ENCODE measurements around the gene KIF2C.

The KIF2C gene

DNA sequence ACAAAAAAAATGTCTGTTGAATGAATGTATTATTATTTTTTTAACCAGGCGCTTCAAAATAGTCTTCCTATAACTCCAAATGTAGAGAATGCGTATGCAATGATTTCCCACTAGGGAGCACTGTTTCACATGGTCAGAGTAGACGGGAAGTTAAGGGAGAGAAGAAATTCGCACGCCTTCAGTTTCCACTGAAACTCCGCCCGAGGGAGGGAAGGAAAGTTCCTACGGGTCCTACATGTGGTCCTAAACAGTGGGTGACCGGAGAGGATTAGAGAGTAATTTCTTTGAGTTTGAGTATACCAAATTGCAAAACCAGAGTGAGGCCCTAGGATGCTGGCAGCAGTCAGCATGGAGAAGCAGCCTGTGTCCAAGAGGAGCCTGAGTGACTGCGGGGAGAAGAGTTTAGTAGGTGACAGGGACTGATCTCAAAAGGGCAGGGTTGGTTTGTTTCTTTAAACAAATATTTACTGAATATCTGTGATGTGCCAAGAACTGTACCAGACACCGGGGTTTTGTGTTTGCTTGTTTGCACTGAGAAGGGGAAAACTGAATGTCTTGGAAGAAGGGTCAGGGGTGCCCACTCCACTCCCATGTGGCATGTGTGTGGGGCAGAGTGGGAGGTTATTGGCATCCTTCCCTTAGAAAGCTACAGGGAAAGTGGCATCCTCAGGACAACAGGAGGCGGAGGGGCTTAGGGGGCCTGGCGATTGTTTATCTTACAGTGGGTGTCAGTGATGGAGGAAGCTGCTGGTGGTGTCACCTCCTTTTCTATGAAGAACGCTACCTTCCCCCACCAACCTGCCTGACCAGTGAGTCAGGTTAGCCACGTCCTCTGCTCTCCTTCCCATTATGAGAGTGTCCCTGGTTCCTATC lies 31.4 kb upstream of the KIF2C start:
- no peak overlapping the region for H3K4me3 ChIP-seq (ENCODE audit: severe bottlenecking)
- ATAC-seq (ENCODE audit: low read depth): no peak
- TF ChIP-seq, protein P1, sequence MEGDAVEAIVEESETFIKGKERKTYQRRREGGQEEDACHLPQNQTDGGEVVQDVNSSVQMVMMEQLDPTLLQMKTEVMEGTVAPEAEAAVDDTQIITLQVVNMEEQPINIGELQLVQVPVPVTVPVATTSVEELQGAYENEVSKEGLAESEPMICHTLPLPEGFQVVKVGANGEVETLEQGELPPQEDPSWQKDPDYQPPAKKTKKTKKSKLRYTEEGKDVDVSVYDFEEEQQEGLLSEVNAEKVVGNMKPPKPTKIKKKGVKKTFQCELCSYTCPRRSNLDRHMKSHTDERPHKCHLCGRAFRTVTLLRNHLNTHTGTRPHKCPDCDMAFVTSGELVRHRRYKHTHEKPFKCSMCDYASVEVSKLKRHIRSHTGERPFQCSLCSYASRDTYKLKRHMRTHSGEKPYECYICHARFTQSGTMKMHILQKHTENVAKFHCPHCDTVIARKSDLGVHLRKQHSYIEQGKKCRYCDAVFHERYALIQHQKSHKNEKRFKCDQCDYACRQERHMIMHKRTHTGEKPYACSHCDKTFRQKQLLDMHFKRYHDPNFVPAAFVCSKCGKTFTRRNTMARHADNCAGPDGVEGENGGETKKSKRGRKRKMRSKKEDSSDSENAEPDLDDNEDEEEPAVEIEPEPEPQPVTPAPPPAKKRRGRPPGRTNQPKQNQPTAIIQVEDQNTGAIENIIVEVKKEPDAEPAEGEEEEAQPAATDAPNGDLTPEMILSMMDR (IDR thresholded peaks at IDR 0.05; ENCODE audit: poor library complexity, severe bottlenecking): peak; percentile 10

DNA sequence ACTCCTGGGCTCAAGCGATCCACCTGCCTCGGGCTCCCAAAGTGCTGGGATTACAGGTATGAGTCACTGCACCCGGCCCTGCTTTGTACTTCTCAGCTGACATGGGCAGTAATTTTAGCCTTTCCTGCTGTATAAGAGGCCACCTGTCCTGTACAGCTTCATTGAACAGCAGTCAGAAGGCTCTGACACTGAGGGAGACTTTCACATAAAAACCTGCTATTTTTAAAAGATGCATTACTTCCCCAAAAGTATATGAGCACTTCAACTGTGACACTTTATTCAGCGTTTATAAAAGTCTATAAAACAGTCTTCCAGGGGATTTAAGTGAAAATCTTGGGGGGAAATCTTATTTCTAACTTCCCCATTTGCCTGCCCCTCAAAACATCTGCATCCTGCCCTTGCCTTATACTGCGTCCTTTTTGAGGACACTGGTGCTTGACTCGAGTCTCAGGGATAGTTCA lies 26.3 kb upstream of the KIF2C start:
- H3K36me3 ChIP-seq (ENCODE audit: low read depth): no peaks in the 10 kb centered on the region
- no peak overlapping the region for H3K4me3 ChIP-seq (ENCODE audit: severe bottlenecking)
- ATAC-seq (ENCODE audit: low read depth): peak; percentile 82
- no peak for DNase-seq (ENCODE audit: low spot score)
- no peaks in the 10 kb centered on the region for H3K9me3 ChIP-seq (ENCODE audit: severe bottlenecking)
- no peaks in the 10 kb centered on the region for H3K27me3 ChIP-seq (ENCODE audit: insufficient read depth, poor library complexity, severe bottlenecking)
- H3K27ac ChIP-seq (ENCODE audit: poor library complexity, severe bottlenecking): no peak overlapping the region
- H3K4me1 ChIP-seq (ENCODE audit: insufficient read depth, poor library complexity, severe bottlenecking): no peaks in the 10 kb centered on the region
- TF ChIP-seq, protein P1 (IDR thresholded peaks at IDR 0.05; ENCODE audit: poor library complexity, severe bottlenecking): no peak

More for the DNA sequence above, 31.4 kb upstream of the KIF2C start:
- no peaks in the 10 kb centered on the region for H3K9me3 ChIP-seq (ENCODE audit: severe bottlenecking)
- no peaks in the 10 kb centered on the region for H3K27me3 ChIP-seq (ENCODE audit: insufficient read depth, poor library complexity, severe bottlenecking)
- H3K27ac ChIP-seq (ENCODE audit: poor library complexity, severe bottlenecking): no peak overlapping the region
- no peak for DNase-seq (ENCODE audit: low spot score)
- no peaks in the 10 kb centered on the region for H3K4me1 ChIP-seq (ENCODE audit: insufficient read depth, poor library complexity, severe bottlenecking)
- no peaks in the 10 kb centered on the region for H3K36me3 ChIP-seq (ENCODE audit: low read depth)

DNA sequence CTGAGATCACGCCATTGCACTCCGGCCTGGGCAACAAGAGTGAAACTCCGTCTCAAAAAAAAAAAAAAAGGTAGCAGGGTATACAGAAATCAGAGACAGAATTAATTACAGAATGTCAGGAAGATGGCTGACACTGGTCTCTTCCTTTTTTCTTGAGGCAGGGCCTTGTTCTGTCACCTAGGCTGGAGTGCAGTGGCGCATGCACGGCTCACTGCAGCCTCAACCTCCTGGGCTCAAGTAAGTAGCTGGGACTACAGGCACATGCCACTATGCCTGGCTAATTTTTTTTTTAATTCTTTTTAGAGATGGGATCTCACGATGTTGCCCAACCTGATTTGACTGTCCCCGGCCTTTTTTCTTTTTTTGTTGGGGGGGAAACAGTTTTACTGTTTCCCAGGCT lies 25.1 kb upstream of the KIF2C start:
- TF ChIP-seq, protein P1 (IDR thresholded peaks at IDR 0.05; ENCODE audit: poor library complexity, severe bottlenecking): no peak
- H3K27ac ChIP-seq (ENCODE audit: poor library complexity, severe bottlenecking): no peak overlapping the region
- H3K36me3 ChIP-seq (ENCODE audit: low read depth): no peaks in the 10 kb centered on the region
- no peaks in the 10 kb centered on the region for H3K4me1 ChIP-seq (ENCODE audit: insufficient read depth, poor library complexity, severe bottlenecking)
- no peaks in the 10 kb centered on the region for H3K27me3 ChIP-seq (ENCODE audit: insufficient read depth, poor library complexity, severe bottlenecking)
- DNase-seq (ENCODE audit: low spot score) (no peak), ATAC-seq (ENCODE audit: low read depth) (no peak)
- no peaks in the 10 kb centered on the region for H3K9me3 ChIP-seq (ENCODE audit: severe bottlenecking)
- no peak overlapping the region for H3K4me3 ChIP-seq (ENCODE audit: severe bottlenecking)

DNA sequence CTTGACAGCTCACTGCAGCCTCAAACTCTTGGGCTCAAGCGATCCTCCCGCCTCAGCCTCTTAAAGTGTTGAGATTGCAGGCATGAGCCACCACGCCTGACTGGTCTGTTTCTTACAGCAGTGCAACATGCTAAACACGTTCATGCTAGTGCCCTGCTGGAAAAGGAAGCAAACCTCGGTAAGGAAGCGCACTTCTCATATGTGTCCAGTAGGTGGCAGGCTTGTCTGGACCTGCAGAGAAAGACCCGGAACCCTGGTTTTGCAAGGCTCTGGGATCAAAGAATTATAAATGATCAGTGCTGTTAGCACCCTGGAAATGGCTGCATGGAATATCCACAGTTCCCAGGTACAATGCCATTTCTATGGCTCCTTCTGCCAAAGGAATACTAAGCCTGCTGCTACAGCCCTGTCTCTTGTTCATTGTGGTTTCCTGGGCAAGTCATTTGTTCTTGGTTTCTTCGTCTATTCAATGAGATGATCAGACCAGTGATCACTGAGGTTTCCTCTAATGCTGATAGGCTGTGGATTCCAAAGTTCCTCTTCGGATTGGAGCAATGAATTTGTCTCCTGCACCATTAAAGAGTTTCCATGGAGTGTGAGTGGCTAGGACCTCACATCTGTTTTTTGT lies 24.6 kb upstream of the KIF2C start:
- peak; percentile 60 for ATAC-seq (ENCODE audit: low read depth)
- no peak for DNase-seq (ENCODE audit: low spot score)
- Histone ChIP-seq H3K4me1 (ENCODE audit: insufficient read depth, poor library complexity, severe bottlenecking) (no peaks in the 10 kb centered on the region), H3K27me3 (ENCODE audit: insufficient read depth, poor library complexity, severe bottlenecking) (no peaks in the 10 kb centered on the region), H3K27ac (ENCODE audit: poor library complexity, severe bottlenecking) (no peak overlapping the region), H3K36me3 (ENCODE audit: low read depth) (no peaks in the 10 kb centered on the region), H3K9me3 (ENCODE audit: severe bottlenecking) (no peaks in the 10 kb centered on the region), H3K4me3 (ENCODE audit: severe bottlenecking) (no peak overlapping the region)
- TF ChIP-seq, protein P1 (IDR thresholded peaks at IDR 0.05; ENCODE audit: poor library complexity, severe bottlenecking): peak; percentile 92

All from RWPE2 (cell line).